ENCODE data around the gene RBPJ.

Gene RBPJ

DNA sequence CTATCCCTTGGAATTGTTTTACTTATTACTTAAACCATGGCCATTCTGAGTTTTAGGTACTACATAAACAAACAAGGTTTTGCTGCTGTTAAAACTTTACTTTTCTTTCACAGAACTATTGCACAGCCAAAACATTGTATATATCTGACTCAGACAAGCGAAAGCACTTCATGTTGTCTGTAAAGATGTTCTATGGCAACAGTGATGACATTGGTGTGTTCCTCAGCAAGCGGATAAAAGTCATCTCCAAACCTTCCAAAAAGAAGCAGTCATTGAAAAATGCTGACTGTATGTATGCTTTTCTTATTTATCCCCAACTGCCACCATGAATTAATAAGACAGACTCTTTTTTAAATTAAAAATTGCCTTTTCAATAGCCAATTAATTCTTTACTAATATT is 99.6 kb downstream of the RBPJ start:
- no peaks in the 10 kb centered on the region for H3K4me1 ChIP-seq (ENCODE audit: control insufficient read depth, insufficient read depth, low read length, poor library complexity, severe bottlenecking)
- peaks cover 37% of the 10 kb centered on the region for H3K36me3 ChIP-seq (ENCODE audit: control insufficient read depth, insufficient read depth, low read length)
- no peaks in the 10 kb centered on the region for H3K9me3 ChIP-seq (ENCODE audit: control insufficient read depth, low read length)
- no peak overlapping the region for H3K27ac ChIP-seq (ENCODE audit: low read depth, low read length, severe bottlenecking)
- H3K4me3 ChIP-seq (ENCODE audit: extremely low read depth, insufficient read depth, low read length, poor library complexity, severe bottlenecking) = no peak overlapping the region
- WGBS, 2 experiments (ENCODE audit: insufficient coverage in 2 of 2) = 100% methylated on average over 1 of the region's 2 CpGs; no CpG with 5 or more reads in 1 of the 2 experiments

DNA sequence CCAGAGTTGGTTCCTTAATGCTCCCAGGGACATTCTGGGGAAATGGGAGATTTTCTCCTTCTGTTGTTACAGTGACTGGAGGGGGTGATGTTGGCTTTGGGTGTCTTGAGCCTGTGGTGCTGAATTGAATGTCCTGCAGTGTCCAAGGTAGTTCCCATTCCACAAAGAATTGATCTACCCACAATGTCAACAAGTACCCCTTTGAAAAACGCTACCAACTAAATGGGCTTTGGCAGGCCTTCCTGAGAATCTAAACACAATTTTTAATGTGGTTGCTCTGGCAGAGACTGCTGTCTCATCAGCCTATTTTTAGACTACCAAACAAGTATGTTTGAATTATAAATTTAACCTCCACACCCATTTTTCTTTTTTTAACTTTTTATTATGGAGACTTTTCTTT is 100.1 kb downstream of the RBPJ start:
- Histone ChIP-seq H3K27ac (ENCODE audit: low read depth, low read length, severe bottlenecking) (no peak overlapping the region), H3K4me1 (ENCODE audit: control insufficient read depth, insufficient read depth, low read length, poor library complexity, severe bottlenecking) (no peaks in the 10 kb centered on the region), H3K4me3 (ENCODE audit: extremely low read depth, insufficient read depth, low read length, poor library complexity, severe bottlenecking) (no peak overlapping the region), H3K9me3 (ENCODE audit: control insufficient read depth, low read length) (no peaks in the 10 kb centered on the region), H3K36me3 (ENCODE audit: control insufficient read depth, insufficient read depth, low read length) (peaks cover 37% of the 10 kb centered on the region)
- 89 to 90% methylated on average over 1 of the region's 1 CpG for WGBS, 2 experiments (ENCODE audit: insufficient coverage in 2 of 2)

DNA sequence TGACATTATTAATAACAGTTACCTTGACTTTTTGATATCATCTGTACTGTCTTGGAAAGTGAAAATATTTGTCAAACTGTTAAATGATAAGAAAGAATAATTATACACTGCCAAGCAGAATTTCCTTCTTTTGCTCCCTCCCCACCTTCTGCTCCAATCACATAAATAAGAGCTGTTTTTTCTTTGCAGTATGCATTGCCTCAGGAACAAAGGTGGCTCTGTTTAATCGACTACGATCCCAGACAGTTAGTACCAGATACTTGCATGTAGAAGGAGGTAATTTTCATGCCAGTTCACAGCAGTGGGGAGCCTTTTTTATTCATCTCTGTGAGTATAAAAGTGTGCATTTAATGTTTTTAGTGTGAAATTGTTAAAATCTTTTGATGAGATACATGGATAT is 103.3 kb downstream of the RBPJ start:
- Histone ChIP-seq H3K27ac (ENCODE audit: low read depth, low read length, severe bottlenecking) (no peak overlapping the region), H3K4me1 (ENCODE audit: control insufficient read depth, insufficient read depth, low read length, poor library complexity, severe bottlenecking) (no peaks in the 10 kb centered on the region), H3K36me3 (ENCODE audit: control insufficient read depth, insufficient read depth, low read length) (peaks cover 47% of the 10 kb centered on the region), H3K9me3 (ENCODE audit: control insufficient read depth, low read length) (no peaks in the 10 kb centered on the region), H3K4me3 (ENCODE audit: extremely low read depth, insufficient read depth, low read length, poor library complexity, severe bottlenecking) (no peak overlapping the region)
- 92% methylated on average over 2 of the region's 2 CpGs; no CpG with 5 or more reads in 1 of the 2 experiments for WGBS, 2 experiments (ENCODE audit: insufficient coverage in 2 of 2)

GRCh38 chr4:26424838-26425237 is 104.0 kb downstream of the RBPJ start:
- Histone ChIP-seq H3K9me3 (ENCODE audit: control insufficient read depth, low read length) (no peaks in the 10 kb centered on the region), H3K27ac (ENCODE audit: low read depth, low read length, severe bottlenecking) (no peak overlapping the region), H3K4me3 (ENCODE audit: extremely low read depth, insufficient read depth, low read length, poor library complexity, severe bottlenecking) (no peak overlapping the region), H3K36me3 (ENCODE audit: control insufficient read depth, insufficient read depth, low read length) (peaks cover 47% of the 10 kb centered on the region), H3K4me1 (ENCODE audit: control insufficient read depth, insufficient read depth, low read length, poor library complexity, severe bottlenecking) (no peaks in the 10 kb centered on the region)
- WGBS, 2 experiments (ENCODE audit: insufficient coverage in 2 of 2) = no CpG with 5 or more reads among the region's 3 CpGs

GRCh38 chr4:26425953-26426352 is 105.1 kb downstream of the RBPJ start:
- Histone ChIP-seq H3K27ac (ENCODE audit: low read depth, low read length, severe bottlenecking) (no peak overlapping the region), H3K4me1 (ENCODE audit: control insufficient read depth, insufficient read depth, low read length, poor library complexity, severe bottlenecking) (no peaks in the 10 kb centered on the region), H3K36me3 (ENCODE audit: control insufficient read depth, insufficient read depth, low read length) (peaks cover 51% of the 10 kb centered on the region), H3K9me3 (ENCODE audit: control insufficient read depth, low read length) (no peaks in the 10 kb centered on the region), H3K4me3 (ENCODE audit: extremely low read depth, insufficient read depth, low read length, poor library complexity, severe bottlenecking) (no peak overlapping the region)
- no CpG with 5 or more reads among the region's 1 CpG for WGBS, 2 experiments (ENCODE audit: insufficient coverage in 2 of 2)

DNA sequence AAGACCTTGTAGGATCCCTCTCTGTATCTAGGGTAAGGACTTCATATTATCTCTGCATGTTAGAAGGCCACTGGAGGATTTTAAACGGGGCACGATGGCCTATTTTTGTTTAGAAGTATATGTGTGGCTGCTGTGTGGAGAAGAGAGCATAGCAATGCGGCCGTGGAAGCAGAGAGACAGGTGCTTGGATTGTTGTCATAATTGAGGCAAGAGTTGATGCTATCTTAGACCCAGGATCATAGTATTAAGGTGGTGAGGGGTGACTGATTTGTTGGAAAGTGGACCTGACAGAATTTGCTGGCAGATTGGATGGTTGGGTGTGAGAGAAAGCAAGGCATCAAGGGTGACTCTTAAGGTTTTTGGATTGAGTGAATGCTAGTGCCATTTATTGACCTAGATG is 106.1 kb downstream of the RBPJ start:
- H3K4me3 ChIP-seq (ENCODE audit: extremely low read depth, insufficient read depth, low read length, poor library complexity, severe bottlenecking) = no peak overlapping the region
- H3K27ac ChIP-seq (ENCODE audit: low read depth, low read length, severe bottlenecking) = no peak overlapping the region
- no peaks in the 10 kb centered on the region for H3K4me1 ChIP-seq (ENCODE audit: control insufficient read depth, insufficient read depth, low read length, poor library complexity, severe bottlenecking)
- peaks cover 42% of the 10 kb centered on the region for H3K36me3 ChIP-seq (ENCODE audit: control insufficient read depth, insufficient read depth, low read length)
- 95 to 97% methylated on average over 3 to 4 of the region's 4 CpGs for WGBS, 2 experiments (ENCODE audit: insufficient coverage in 2 of 2)
- H3K9me3 ChIP-seq (ENCODE audit: control insufficient read depth, low read length) = no peaks in the 10 kb centered on the region

DNA sequence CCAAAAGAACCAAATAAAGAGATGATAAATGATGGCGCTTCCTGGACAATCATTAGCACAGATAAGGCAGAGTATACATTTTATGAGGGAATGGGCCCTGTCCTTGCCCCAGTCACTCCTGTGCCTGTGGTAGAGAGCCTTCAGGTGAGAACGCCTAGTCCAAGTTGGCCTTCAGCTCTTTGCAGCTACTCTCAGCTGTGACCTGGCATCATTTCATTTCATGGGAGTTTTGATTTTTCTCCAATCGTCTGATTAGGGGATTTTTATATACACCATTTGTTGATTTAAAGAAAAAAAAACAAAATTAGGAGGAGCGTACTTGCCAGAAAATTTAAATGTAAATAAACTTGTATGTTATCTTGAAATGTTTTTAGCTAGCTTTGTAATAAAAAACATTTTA is 109.1 kb downstream of the RBPJ start:
- WGBS, 2 experiments (ENCODE audit: insufficient coverage in 2 of 2) = 100% methylated on average over 1 to 2 of the region's 4 CpGs
- H3K4me3 ChIP-seq (ENCODE audit: extremely low read depth, insufficient read depth, low read length, poor library complexity, severe bottlenecking) = no peak overlapping the region
- no peaks in the 10 kb centered on the region for H3K9me3 ChIP-seq (ENCODE audit: control insufficient read depth, low read length)
- H3K27ac ChIP-seq (ENCODE audit: low read depth, low read length, severe bottlenecking) = no peak overlapping the region
- H3K4me1 ChIP-seq (ENCODE audit: control insufficient read depth, insufficient read depth, low read length, poor library complexity, severe bottlenecking) = no peaks in the 10 kb centered on the region
- peaks cover 41% of the 10 kb centered on the region for H3K36me3 ChIP-seq (ENCODE audit: control insufficient read depth, insufficient read depth, low read length)

DNA sequence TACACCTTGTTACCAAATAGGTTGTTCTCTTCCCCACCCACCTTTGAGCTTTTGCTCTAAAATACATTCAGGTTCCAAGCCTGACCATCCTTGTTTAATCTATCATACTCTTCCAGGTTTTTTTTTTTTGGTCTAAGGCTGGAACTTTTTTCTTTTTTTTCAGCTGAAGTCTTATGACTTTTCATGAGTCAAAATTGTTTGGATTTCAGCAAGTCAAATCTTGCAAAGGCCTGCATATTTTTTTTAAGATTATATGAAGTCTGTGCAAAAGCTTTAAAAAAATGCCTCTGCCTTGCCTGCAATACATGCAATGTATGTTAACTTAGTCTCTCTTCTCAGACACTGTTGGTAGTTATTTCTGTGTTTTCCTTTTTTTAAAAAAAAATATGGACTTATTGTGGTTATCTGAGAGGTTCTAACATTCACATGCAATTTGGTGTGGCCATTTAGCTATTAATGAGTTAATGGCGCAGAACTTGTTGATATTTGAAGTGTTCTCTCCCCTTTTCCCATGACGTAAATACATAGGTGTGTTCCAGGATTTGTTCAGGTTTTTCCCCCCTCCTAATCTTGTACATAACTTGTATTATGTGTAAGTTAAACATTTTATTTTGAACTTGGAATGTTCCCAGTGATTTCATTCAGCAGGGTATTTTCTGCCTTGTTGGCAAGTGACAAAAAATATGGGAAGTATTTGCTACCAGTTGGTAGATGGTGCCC is 110.8 kb downstream of the RBPJ start:
- Histone ChIP-seq H3K4me1 (ENCODE audit: control insufficient read depth, insufficient read depth, low read length, poor library complexity, severe bottlenecking) (no peaks in the 10 kb centered on the region), H3K36me3 (ENCODE audit: control insufficient read depth, insufficient read depth, low read length) (peaks cover 31% of the 10 kb centered on the region), H3K9me3 (ENCODE audit: control insufficient read depth, low read length) (no peaks in the 10 kb centered on the region), H3K27ac (ENCODE audit: low read depth, low read length, severe bottlenecking) (no peak overlapping the region), H3K4me3 (ENCODE audit: extremely low read depth, insufficient read depth, low read length, poor library complexity, severe bottlenecking) (no peak overlapping the region)
- WGBS, 2 experiments (ENCODE audit: insufficient coverage in 2 of 2) = 80% methylated on average over 1 of the region's 2 CpGs; no CpG with 5 or more reads in 1 of the 2 experiments

GRCh38 chr4:26432419-26432818 is 111.6 kb downstream of the RBPJ start:
- no peak overlapping the region for H3K27ac ChIP-seq (ENCODE audit: low read depth, low read length, severe bottlenecking)
- 93% methylated on average over 3 to 5 of the region's 5 CpGs for WGBS, 2 experiments (ENCODE audit: insufficient coverage in 2 of 2)

DNA sequence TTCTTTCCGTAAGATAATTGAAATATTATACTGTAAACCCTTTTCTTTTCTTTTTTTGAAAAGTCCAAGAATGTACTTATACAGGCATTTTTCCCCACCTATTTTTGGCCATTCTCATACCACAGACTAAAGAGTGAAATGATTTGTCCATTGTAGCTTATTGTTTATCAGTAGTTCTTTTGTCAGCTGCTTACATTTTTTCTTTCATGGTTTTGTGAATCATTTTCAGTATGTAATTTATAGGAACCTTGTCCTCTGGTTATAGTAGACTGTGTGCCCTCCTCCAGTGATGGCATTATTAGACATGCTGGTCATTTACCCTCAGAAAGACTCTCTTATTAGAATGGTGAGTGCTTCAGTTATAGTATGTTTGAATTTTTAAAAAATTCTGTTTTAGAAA is 112.7 kb downstream of the RBPJ start:
- Histone ChIP-seq H3K4me3 (ENCODE audit: extremely low read depth, insufficient read depth, low read length, poor library complexity, severe bottlenecking) (no peak overlapping the region), H3K4me1 (ENCODE audit: control insufficient read depth, insufficient read depth, low read length, poor library complexity, severe bottlenecking) (no peaks in the 10 kb centered on the region), H3K27ac (ENCODE audit: low read depth, low read length, severe bottlenecking) (no peak overlapping the region), H3K9me3 (ENCODE audit: control insufficient read depth, low read length) (no peaks in the 10 kb centered on the region), H3K36me3 (ENCODE audit: control insufficient read depth, insufficient read depth, low read length) (peaks cover 35% of the 10 kb centered on the region)
- WGBS, 2 experiments (ENCODE audit: insufficient coverage in 2 of 2) = no CpG with 5 or more reads among the region's 1 CpG

More at GRCh38 chr4:26432419-26432818, 111.6 kb downstream of the RBPJ start:
- Histone ChIP-seq H3K4me1 (ENCODE audit: control insufficient read depth, insufficient read depth, low read length, poor library complexity, severe bottlenecking) (no peaks in the 10 kb centered on the region), H3K36me3 (ENCODE audit: control insufficient read depth, insufficient read depth, low read length) (peaks cover 28% of the 10 kb centered on the region), H3K9me3 (ENCODE audit: control insufficient read depth, low read length) (no peaks in the 10 kb centered on the region), H3K4me3 (ENCODE audit: extremely low read depth, insufficient read depth, low read length, poor library complexity, severe bottlenecking) (no peak overlapping the region)

DNA sequence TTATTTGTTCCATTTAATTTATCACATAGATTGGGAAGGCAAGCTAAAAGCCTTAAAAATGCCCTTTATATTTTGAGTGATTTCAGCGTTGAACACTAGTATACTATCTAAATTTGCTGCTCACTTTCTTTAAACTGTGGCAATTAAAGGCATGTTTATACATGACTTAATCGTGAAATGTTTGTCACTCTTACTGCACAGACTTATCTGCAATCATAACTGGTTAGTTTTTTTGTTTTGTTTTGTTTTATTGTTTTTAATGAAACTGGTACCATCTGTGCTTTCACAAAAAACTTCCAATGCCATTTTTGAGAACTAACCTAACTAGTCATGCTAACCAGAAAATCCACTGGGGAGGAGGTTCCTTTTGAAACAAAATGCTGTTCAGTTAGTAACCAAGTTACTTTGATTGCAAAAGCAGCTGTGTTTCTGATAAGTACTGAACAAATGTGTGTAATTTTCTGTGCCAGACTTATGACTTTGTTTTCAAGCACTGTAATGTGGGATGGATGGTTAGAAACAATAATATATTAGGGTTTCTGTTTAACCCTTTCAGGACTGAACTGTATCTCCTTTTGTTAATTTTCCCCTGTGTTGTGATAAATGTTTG is 113.3 kb downstream of the RBPJ start:
- Histone ChIP-seq H3K9me3 (ENCODE audit: control insufficient read depth, low read length) (no peaks in the 10 kb centered on the region), H3K27ac (ENCODE audit: low read depth, low read length, severe bottlenecking) (no peak overlapping the region), H3K4me1 (ENCODE audit: control insufficient read depth, insufficient read depth, low read length, poor library complexity, severe bottlenecking) (no peaks in the 10 kb centered on the region), H3K4me3 (ENCODE audit: extremely low read depth, insufficient read depth, low read length, poor library complexity, severe bottlenecking) (no peak overlapping the region), H3K36me3 (ENCODE audit: control insufficient read depth, insufficient read depth, low read length) (peaks cover 39% of the 10 kb centered on the region)
- 100% methylated on average over 1 of the region's 2 CpGs for WGBS, 2 experiments (ENCODE audit: insufficient coverage in 2 of 2)

Measured in mesodermal cell (in vitro differentiated cells).